GM21515 (cell line): ENCODE data around the gene LENG1.
"Not testable (repeated sequence)": the region's sequence is repeated elsewhere in the genome, so short reads cannot be mapped to it uniquely, and the experiment has no call there.

ENCODE experiments used
- ATAC-seq: cut with Tn5 transposase; IDR thresholded peaks from one replicate; pipeline ENCODE4 v1.9.1; 2021; ENCODE audit not compliant: unreplicated experiment

Gene LENG1

DNA sequence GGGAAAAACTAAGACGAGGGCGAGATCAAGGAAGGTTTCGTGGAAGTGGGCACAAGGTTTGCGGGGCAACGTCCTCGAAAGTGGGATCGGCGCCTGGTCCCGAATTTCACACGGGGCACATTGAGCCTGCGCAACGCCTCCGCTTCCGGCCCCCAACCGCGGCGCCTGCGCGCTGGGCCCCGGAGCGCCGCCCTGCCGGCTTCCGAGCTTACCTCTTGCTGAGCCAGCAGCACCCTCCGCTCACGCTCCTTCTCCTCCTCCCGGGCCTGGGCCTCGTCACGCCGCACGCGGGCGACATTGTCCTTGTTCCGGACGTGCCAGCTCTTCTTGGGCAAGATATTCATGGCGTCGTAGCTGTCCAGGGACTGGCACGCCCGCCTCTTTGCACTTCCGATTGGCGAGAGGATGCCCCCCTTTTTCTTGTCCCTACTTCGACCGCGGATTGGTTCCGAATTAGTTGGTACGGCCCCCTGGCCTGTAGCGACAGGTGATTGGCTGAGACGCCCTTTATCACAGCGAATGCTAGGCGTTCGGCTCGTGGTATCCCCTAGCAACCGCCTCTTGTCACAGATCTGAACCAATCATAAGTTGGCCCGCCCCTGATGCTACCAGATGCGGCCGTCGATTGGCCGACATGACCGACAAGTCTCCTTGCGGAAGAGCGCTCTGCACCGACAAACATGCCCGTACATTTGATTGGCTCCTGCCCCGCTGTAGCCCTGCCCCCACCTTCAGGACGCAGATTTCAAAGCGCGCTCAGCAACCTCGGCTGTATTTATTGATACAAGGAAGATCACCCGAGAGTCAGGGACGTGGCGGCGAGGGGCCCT lies at the start of gene LENG1:
Gene LENG1, minus strand, starts transcription at position 370 of the 830 bp plus-strand sequence. Its CDS starts 26 bp downstream, at position 344.
- peak; percentile 87 for ATAC-seq

DNA sequence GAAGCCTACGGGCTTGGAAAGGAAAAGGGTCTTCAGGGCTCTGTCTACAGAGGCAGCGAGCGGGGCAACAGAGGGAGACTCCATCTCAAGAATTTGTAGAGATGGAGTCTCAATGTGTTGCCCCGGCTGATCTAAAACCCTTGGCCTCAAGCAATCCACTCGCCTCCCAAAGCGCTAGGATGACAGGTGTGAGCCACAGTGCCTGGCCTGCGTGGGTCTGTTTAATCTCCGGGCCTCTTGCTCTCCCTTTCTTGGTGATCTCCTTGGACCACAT lies 49.2 kb upstream of the LENG1 start:
- no peak for ATAC-seq

DNA sequence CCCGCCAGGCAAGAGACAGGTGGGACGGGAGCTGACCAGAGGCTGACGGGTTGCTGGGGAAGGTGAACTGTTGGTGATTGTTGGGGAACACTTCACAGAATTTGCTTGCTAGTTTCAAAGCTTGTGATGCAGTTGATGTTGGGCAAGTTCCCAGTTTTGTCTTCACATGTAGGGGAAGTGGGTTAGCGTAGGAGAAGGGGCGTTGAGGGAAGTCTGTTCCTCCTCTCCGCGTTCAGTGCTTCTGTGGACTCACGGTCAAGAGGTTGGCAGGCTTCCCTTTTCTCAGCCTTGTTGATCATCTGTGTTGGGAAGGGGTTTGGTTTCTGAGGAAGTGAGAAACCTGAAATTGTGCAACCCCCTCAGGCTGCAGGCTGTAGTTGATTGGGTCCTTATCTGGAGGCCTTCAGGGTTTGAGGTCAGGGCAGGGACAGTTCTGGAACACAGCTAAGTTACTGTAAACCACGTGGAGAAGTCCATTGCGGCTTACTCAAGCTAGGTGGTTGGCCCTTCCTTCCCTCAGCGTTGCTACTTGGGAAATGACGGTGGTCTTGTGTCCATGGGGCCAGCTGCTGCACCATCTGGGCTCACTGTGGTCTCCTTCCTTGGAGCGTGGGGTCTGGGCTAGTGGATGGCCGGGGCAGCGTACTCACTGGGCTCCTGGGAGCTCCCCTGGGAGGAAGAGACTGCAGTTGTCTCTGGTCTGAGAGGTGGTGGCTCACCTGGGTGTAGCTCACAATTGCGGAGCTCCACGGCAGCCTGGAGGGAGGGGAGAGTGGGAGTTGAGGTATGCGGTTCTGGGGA lies 48.7 kb upstream of the LENG1 start:
- peak; percentile 38 for ATAC-seq

DNA sequence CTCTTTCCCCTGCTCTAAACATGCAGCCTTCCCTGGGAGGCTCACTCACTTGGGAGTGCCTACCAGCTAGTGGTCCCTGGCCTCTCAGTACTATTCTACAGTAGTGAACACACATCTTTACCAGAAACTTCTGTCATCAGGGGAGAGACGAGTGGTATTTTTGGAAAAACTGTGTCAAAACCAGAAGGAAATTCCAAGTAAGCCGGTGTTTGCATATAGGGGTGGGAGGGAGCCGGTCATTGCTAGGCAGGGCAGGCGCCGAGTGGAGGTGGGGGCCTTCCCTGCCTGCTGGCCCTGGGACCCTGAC lies 48.1 kb upstream of the LENG1 start:
- no peak for ATAC-seq

DNA sequence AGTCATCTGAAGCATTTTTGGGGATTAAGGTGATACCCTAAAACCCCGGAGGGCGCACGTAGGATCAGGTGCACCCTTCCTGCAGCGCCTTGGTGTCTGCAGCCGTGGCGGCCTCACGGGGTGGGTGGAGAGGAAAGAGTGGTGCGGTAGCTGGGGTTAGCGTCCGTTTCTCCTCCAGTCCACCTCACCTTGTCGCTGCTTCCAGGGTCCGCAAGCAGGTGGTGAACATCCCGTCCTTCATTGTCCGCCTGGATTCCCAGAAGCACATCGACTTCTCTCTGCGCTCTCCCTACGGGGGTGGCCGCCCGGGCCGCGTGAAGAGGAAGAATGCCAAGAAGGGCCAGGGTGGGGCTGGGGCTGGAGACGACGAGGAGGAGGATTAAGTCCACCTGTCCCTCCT lies 47.7 kb upstream of the LENG1 start:
- ATAC-seq: not testable (repeated sequence)

DNA sequence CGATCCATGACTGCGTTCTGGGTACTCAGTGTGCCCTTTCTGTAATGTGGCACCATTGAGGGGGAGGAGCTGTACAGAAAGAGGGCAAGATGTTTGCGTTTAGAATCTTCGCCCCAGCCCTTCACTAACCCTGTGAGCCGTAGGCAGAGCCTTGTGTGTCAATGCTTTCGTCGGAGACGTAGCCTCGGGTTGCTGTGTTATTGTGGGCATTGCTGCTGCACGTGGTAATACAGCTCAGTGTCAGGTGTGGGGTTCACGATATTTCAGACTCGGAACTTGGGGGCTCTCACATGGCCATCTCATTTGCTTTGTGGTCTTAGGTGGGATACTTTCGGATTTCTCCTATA lies 47.3 kb upstream of the LENG1 start:
- ATAC-seq: no peak

DNA sequence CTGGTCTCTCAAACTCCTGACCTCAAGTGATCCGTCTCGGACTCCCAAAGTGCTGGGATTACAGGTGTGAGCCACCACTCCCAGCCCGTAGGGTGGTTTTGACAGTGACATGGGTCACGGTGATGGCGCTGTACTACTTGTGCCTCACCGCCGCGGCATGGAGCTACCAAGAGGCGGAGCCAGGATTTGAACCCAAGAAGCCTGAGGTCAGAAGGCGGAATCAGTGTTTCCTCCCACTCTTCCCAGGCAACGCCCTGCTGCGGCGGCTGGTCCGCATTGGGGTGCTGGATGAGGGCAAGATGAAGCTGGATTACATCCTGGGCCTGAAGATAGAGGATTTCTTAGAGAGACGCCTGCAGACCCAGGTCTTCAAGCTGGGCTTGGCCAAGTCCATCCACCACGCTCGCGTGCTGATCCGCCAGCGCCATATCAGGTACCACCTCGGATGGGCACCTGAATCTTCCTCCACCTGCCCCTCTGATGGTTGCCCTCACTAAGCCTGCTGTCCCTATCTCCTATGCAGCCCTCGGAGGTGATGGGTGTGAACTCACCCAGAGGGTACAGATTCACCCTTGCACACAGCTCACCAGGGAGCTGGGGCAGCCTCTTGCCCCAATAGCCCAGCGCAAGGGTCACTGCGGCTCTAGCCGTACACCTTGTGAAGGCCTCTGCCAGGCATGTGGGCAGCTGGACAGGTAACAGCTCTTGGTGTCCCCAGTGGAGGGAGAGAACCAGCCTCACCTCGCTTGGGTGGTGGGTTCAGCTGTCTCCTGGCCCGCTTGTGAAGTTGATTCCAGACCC lies 46.7 kb upstream of the LENG1 start:
- no peak for ATAC-seq

DNA sequence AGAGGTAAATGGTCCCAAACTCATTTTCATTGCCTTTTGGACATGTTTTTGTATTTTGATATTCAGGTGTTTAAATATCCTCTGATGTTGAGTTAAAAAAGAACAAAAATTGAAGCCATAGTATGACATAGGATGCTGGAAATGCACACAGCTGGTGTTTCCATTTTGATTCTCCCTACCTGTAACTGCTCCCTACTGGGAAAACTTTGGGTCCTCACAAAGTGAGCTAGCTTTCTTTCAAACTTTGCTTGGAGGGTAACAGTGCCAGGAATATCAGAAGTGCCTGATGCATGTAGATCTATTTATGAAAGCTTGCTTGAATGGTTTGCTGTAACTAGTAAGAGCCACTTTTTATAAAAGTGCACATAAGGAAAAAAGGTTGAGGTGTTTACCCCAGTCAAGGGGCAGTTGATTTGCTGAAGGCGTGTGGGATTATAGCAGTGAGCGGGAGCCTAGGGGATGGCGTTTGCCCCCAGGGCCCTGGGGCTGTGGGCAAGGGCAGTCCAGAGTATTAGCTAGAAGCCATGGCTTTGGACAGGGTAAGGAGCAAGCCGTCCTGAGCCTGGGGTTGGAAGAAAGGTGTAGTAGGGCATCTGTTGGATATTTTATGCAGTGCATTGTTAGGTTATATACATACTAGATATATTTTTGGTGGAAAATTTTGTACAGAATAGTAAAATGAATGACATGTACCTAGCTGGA lies 45.4 kb upstream of the LENG1 start:
- no peak for ATAC-seq

DNA sequence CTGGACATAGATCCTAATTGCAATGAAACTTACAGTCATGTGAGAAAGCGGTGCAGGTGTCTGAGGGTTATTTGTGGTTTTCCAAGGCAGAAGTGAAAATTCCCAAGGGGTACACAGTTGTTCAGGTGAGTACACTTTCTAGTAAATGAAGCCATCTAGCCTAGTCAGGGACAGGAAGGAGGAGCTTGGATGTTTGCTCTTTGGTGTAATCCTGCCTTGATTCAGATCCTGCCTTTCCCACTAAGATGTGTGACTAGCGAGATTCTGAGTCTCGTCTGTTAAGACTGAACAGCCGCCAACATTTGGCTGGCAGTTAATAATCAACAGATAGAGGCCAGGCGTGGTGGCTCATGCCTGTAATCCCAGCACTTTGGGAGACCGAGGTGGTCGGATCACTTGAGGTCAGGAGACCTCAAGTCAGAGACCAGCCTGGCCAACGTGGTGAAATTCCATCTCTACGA lies 43.7 kb upstream of the LENG1 start:
- no peak for ATAC-seq

DNA sequence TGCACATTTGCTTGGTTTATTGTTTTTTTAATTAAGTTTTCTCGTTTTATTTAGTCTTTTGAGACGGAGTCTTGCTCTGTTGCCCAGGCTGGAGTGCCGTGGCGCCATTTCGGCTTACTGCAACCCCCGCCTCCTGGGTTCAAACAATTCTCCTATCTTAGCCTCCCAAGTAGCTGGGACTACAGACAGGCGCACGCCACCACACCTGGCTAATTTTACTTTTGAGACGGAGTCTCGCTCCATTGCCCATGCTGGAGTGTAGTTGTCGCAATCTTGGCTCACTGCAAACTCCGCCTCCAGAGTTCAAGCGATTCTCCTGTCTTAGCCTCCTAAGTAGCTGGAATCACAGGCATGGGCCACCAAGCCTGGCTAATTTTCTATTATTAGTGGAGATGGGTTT lies 42.5 kb upstream of the LENG1 start:
- no peak for ATAC-seq

DNA sequence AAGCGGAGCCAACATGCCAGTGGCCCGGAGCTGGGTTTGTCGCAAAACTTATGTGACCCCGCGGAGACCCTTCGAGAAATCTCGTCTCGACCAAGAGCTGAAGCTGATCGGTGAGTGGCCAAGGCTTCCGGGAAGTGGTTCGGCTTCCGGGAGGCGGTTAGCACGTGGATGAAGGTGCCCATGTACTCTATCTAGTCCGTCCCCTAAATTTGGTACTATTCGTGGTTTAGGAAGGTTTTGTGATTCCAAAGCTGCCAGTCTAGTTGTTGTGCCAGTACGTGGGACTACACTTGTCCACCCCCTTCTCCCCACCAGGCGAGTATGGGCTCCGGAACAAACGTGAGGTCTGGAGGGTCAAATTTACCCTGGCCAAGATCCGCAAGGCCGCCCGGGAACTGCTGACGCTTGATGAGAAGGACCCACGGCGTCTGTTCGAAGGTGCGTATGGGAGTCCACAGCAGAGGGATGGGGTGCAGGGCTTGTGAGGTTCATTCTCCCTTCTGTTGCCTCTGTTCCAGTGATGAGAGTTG lies 41.7 kb upstream of the LENG1 start:
- no peak for ATAC-seq

DNA sequence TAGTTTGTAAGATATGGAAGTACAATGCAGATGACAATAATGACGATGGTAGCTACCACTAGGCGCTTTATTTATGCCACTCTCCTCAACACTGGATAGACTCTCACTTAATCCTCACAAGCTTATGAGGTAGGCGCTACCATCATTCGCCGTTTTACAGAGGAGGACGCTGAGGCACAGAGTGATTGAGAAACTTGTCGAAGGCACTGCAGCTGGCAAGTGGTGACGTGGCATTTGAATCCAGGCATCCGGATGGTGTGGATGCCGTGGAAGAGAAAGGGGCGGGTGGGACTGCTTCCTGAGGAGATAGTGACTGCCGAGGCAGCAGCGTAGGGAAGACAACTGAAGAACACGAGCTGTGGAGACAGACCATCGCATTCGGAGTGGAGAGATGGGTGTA lies 39.9 kb upstream of the LENG1 start:
- ATAC-seq: no peak

DNA sequence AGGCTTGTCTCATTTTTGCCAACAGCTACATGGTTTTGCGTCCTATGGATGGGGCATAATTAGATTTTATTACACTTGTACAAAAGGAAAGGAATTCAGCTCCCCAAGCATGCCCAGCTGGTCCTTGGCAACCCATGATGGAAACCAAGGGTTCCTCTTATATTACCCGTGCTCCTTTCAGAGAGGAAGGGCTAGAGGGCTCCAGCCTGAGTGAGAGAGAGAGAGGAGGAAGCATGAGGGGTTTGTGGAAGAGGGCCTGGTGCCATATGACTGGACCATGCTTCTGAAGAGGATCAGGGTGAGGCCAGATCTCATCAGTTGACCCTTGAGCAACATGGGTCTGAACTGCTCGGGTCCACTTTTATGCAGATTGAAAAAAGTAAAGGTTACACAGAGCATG lies 37.6 kb upstream of the LENG1 start:
- ATAC-seq: no peak

DNA sequence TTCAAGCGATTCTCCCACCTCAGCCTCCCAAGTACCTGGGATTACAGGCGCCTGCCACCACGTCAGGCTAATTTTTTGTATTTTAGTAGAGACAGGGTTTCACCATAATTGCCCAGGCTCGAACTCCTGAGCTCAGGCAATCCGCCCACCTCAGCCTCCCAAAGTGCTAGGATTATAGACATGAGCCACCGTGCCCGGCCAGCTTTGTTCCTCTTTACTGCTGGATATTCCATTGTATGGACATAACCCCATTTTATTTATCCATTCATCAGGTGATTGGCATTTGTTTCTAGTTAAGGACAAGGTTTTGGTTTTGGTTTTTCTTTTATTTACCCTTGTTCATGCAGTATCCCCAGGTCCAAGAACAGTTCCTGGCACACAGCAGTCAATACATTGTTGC lies 37.0 kb upstream of the LENG1 start:
- no peak for ATAC-seq

DNA sequence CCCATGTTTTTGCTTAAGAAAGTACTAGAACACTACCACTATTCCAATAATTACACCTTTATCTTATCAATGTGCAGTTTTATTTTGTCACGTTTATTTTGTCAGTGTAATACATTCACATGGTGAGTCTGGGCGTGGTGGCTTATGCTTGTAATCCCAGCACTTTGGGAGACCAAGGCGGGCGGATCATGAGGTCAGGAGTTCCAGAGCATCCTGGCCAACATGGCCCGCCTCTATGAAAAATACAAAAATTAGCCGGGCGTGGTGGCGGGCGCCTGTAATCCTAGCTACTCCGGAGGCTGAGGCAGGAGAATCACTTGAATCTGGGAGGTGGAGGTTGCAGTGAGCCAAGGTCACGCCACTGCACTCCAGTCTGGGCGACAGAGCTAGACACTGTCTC lies 34.9 kb upstream of the LENG1 start:
- not testable (repeated sequence) for ATAC-seq

DNA sequence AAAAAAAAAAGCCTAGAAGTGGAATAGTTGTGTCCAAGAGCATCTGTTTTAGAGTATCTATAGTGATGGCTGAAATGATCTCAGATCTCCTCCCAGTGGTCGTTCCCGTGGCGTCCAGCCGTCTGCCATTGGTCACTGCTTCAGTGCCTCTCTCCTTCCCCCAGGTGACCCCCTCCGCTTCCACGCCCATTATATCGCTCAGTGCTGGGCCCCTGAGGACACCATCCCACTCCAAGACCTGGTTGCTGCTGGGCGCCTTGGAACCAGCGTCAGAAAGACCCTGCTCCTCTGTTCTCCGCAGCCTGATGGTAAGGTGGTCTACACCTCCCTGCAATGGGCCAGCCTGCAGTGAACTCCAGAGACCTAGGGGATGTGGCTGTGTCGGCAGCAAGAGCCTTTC lies 33.5 kb upstream of the LENG1 start:
- ATAC-seq: no peak

DNA sequence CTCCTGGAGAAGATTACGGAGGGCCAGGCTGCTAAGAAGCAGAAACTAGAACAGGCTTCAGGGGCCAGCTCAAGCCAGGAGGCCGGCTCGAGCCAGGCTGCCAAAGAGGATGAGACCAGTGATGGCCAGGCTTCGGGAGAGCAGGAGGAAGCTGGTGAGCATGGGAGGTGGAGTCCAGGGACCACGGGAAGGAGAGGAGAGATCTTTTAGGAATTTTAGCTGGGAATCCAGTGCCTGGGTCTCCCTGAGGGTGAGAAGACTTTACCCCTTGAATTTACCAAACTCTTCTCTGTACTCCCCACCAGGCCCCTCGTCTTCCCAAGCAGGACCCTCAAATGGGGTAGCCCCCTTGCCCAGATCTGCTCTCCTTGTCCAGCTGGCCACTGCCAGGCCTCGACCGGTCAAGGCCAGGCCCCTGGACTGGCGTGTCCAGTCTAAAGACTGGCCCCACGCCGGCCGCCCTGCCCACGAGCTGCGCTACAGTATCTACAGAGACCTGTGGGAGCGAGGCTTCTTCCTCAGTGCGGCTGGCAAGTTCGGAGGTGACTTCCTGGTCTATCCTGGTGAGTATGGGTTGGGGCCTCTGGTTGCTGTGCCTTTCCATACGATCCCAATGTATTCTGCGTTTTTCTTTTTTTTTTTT lies 32.4 kb upstream of the LENG1 start:
- no peak for ATAC-seq

DNA sequence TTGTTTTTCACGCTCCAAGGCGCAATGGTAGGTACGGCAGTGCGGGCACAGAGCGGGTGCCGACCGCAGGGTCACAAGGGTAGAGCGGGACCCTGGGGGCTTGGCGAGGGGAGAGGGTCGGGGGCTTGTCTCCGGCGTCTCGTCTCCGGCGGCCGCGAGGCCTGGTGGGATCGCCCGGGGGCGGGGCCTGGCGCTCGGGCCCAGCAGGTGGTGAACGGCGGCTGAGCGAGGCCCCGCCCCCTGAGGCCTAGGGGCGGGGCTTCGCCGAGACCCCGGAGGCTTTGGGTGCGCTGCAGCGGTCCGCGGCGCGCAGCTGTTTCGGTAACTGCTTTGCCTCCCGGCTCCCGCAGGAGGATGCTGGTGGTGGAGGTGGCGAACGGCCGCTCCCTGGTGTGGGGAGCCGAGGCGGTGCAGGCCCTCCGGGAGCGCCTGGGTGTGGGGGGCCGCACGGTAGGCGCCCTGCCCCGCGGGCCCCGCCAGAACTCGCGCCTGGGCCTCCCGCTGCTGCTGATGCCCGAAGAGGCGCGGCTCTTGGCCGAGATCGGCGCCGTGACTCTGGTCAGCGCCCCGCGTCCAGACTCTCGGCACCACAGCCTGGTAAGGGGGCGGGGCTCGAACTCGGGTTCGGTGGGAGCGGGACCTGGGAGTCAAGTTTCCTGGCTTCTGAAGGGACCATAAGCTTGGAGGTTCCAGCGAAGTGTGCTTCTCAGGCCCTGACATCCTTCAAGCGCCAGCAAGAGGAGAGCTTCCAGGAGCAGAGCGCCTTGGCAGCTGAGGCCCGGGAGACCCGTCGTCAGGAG lies 31.7 kb upstream of the LENG1 start, which contains the start of gene TSEN34:
Gene TSEN34, plus strand, starts transcription at position 298 of the 800 bp plus-strand sequence. Its CDS starts 57 bp downstream, at position 355.
- peak; percentile 27 for ATAC-seq

DNA sequence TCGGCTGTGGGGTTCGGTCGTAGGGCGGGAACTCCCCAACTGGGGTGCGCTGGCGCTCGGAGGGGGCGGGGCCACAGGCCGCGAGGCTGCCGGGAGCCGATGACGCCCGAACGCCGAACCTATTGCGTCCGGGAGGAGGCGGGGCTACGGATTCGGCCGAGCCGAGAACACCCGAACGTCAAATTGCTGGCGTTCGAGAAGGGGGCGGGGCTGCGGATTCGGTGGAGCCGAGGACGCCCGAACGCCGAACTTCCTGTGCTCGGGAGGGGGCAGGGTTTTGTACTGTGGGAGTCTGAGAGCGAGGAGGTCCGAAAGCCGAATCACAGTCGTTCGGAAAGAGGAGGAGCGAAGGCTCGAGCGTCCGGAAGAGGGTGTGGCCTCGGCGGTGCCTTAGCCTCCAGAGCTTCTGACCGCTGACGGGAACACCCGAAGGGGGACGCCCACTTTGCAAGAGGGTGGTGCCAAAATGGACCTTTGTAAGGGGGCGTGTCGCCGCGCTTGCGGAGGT lies 31.0 kb upstream of the LENG1 start:
- peak; percentile 46 for ATAC-seq
